Spleen (tissue), 11 donors: Measurements from ENCODE around the gene LRRC40. TPM values are rescaled to one million over a fixed set of nuclear protein-coding genes. Genes with fewer than 3 reads are reported as not detected.

Source experiments
- DNase-seq: peaks from one replicate; pipeline ENCODE4 v3.0.0-alpha.2; 2020
- H3K27ac ChIP-seq, 8 donors: fragments of 200-600 bp; sonication (generic) in 7 of 8; 1 replicate in 4 of 8; 2 replicates in 4 of 8; pipeline versions ENCODE4 v1.5.0 to v1.8.0; 2016 to 2021; ENCODE audit warnings: inconsistent platforms in 4 of 8, mild to moderate bottlenecking in 4 of 8, moderate library complexity in 1 of 8
- H3K27me3 ChIP-seq, 7 donors: fragments of 200-600 bp; sonication (generic) in 6 of 7; replicated peaks in 1 of 7; 1 replicate in 4 of 7; 2 replicates in 3 of 7; pipeline versions ENCODE4 v1.5.0 to v1.8.0; 2016 to 2021; ENCODE audit warnings: inconsistent platforms in 3 of 7, mild to moderate bottlenecking in 1 of 7
- H3K36me3 ChIP-seq, 6 donors: fragments of 200-600 bp; sonication (generic) in 5 of 6; 1 replicate in 4 of 6; 2 replicates in 2 of 6; pipeline versions ENCODE4 v1.5.0 to v1.8.0; 2016 to 2021; ENCODE audit warnings: inconsistent platforms in 2 of 6
- H3K4me1 ChIP-seq, 6 donors: fragments of 200-600 bp; sonication (generic) in 5 of 6; 1 replicate in 3 of 6; 2 replicates in 3 of 6; pipeline versions ENCODE4 v1.5.0 to v1.8.0; 2016 to 2021; ENCODE audit warnings: inconsistent platforms in 3 of 6
- H3K4me3 ChIP-seq, 8 donors: fragments of 200-600 bp; sonication (generic) in 7 of 8; 1 replicate in 4 of 8; 2 replicates in 4 of 8; pipeline versions ENCODE4 v1.5.0 to v1.8.0; 2016 to 2021; ENCODE audit warnings: inconsistent platforms in 4 of 8, mild to moderate bottlenecking in 4 of 8, moderate library complexity in 2 of 8
- H3K9me3 ChIP-seq, 8 donors: fragments of 200-600 bp; sonication (generic) in 7 of 8; 1 replicate in 4 of 8; 2 replicates in 4 of 8; pipeline versions ENCODE4 v1.5.0 to v1.8.0; 2016 to 2021; ENCODE audit warnings: inconsistent platforms in 4 of 8
- POLR2A ChIP-seq, 3 donors: fragments of 450-650 bp; IDR thresholded peaks; one replicate each; pipeline ENCODE4 v1.5.1; 2017; ENCODE audit warnings: antibody characterized with exemption in 3 of 3, mild to moderate bottlenecking in 1 of 3
- POLR2AphosphoS5 ChIP-seq, 3 donors: sonication (generic); formaldehyde crosslinking; IDR thresholded peaks; one replicate each; pipeline ENCODE4 v1.5.1; 2017; ENCODE audit warnings: antibody characterized with exemption in 3 of 3
- WGBS, 5 donors: extraction: QIAGEN DNeasy Blood & Tissue Kit in 3 of 5; methylation state at CpG; one replicate each; pipeline versions ENCODE4 v1.1.5 to v1.1.7; 2013 to 2018; 5-methylcytosine and 5-hydroxymethylcytosine counted together
- intact Hi-C: fragments of 100-400 bp; cut with DNase I; formaldehyde crosslinking; loops from one replicate; pipeline ENCODE4 v1.15.0; 2023; ENCODE audit warnings: low total_unique reads
- polyA plus RNA-seq, 3 donors: library from polyadenylated mRNA; stranded (reverse); fragments of 200-250 nt; gene quantifications; one replicate each; pipeline ENCODE4 v1.2.1, GENCODE V29; 2013
- small RNA-seq, 4 donors: library from RNA; depleted of rRNA; stranded (forward); fragments of <200 nt; gene quantifications; one replicate each; pipeline ENCODE3, GENCODE V24; 2016
- total RNA-seq, 7 donors: library from RNA; depleted of rRNA in 3 of 7; stranded (reverse); fragments of >200 nt in 3 of 7; fragmentation: NEBNext Ultra II Directional in 4 of 7; extraction: Animal tissue kit (Norgen Biotek cat#: 25700) in 4 of 7; gene quantifications; one replicate each; pipeline versions ENCODE4 v1.1.0 to v1.2.1, GENCODE V29; 2016 to 2021
- TF ChIP-seq, protein P1 (sequence below), 11 experiments: fragments of 200-600 bp in 7 of 11; fragments of 450-650 bp in 4 of 11; sonication (generic) in 4 of 11; IDR thresholded peaks in 8 of 11; conservative IDR thresholded peaks in 3 of 11; 1 replicate in 7 of 11; 2 replicates in 4 of 11; pipeline versions ENCODE4 v1.4.0 to v1.8.0; 2016 to 2021; ENCODE audit warnings: antibody characterized with exemption in 11 of 11, inconsistent platforms in 4 of 11, mild to moderate bottlenecking in 1 of 11
- donor health status: healthy with polysubstance abuse.
- donor health status: DM: no; HTN: no; CAD: no; lungs with moderate emphysema.
- donor health status: DM: no; HTN: no; CAD: no.
- donor health status: Bipolar disorder and iron deficiency.
- donor health status: healthy.
- donor health status: DM: no; HTN: no; CAD: no.
- donor health status: DM: yes; HTN: yes; CAD: no.

LRRC40 gene
- total and polyA plus RNA-seq, 10 donors, result 9.0 to 18.4 (median 12.0) TPM

DNA sequence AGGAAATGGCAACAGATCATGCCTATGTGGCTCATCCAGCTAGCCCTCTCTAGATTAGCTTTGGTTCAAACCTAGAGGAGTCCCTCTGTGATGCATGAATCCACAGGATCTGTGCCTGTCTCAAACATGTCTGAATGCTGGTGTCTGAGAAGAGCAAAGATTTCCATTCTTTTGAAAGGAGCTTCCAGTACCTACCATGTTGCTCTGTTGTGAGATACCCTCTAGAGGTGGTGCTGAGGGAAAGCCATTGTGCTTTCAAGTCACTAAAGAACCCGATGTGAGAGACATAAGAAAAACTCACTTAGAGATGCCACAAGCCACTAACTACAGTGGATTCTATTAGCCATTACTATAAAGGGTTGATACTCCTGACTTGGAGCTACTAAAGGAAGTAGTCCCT lies 103.6 kb downstream of the LRRC40 start:
- DNase-seq, result no peak
- no peak for TF ChIP-seq POLR2A (IDR thresholded peaks at IDR 0.05)
- TF ChIP-seq POLR2AphosphoS5 (IDR thresholded peaks at IDR 0.05), result no peak
- TF ChIP-seq, protein P1, sequence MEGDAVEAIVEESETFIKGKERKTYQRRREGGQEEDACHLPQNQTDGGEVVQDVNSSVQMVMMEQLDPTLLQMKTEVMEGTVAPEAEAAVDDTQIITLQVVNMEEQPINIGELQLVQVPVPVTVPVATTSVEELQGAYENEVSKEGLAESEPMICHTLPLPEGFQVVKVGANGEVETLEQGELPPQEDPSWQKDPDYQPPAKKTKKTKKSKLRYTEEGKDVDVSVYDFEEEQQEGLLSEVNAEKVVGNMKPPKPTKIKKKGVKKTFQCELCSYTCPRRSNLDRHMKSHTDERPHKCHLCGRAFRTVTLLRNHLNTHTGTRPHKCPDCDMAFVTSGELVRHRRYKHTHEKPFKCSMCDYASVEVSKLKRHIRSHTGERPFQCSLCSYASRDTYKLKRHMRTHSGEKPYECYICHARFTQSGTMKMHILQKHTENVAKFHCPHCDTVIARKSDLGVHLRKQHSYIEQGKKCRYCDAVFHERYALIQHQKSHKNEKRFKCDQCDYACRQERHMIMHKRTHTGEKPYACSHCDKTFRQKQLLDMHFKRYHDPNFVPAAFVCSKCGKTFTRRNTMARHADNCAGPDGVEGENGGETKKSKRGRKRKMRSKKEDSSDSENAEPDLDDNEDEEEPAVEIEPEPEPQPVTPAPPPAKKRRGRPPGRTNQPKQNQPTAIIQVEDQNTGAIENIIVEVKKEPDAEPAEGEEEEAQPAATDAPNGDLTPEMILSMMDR (IDR thresholded peaks at IDR 0.05 in 8 of 11, conservative IDR thresholded peaks at IDR 0.05 in 3 of 11), result no peak
- Histone ChIP-seq H3K4me3 (no peak overlapping the region), H3K36me3 (no peaks in the 10 kb centered on the region), H3K27me3 (no peaks in the 10 kb centered on the region), H3K27ac (no peak overlapping the region), H3K4me1 (no peaks in the 10 kb centered on the region), H3K9me3 (no peaks in the 10 kb centered on the region)
- intact Hi-C loops, result no loop called here
- WGBS, 5 donors, result 77 to 94% (median 89%) methylated on average over 1 of the region's 1 CpG

DNA sequence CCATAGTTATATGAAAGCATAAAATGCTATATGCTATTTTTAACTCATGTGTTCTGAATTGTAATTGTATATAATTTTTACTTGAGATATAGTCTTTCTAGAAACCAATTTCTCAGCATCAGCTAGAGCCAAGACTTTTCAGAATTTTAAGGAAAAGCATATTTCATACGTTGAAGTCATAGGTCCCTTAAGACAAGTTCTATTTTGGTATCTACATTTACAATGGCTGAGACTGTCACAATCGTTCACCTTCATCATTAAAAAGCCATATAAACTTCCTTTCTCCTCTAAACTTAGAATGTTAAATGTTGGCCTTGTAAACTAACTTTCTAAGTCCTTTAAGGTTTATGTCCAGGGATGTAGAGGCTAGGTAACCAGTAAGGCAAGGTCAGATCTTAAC lies 104.1 kb downstream of the LRRC40 start:
- H3K27ac ChIP-seq, result no peak overlapping the region
- H3K27me3 ChIP-seq, result no peaks in the 10 kb centered on the region
- H3K4me1 ChIP-seq, result no peaks in the 10 kb centered on the region
- WGBS, 5 donors, result 72 to 82% (median 78%) methylated on average over 2 of the region's 2 CpGs
- H3K9me3 ChIP-seq, result no peaks in the 10 kb centered on the region
- no peak for TF ChIP-seq POLR2A (IDR thresholded peaks at IDR 0.05)
- TF ChIP-seq POLR2AphosphoS5 (IDR thresholded peaks at IDR 0.05), result no peak
- TF ChIP-seq, protein P1 (IDR thresholded peaks at IDR 0.05 in 8 of 11, conservative IDR thresholded peaks at IDR 0.05 in 3 of 11), result no peak
- no peak for DNase-seq
- intact Hi-C loops, result no loop called here
- H3K36me3 ChIP-seq, result no peaks in the 10 kb centered on the region
- no peak overlapping the region for H3K4me3 ChIP-seq

Small RNA genes within 50 kb of the gene (small RNA-seq; reads per million reads assigned to genes)
- 0 reads per million in 4 donors for gene RN7SL242P

Other genes starting within 250 kb of the LRRC40 start
- gene SRSF11, start 15.8 kb upstream of the LRRC40 start, total RNA-seq, result 100 to 1,000 TPM; 148 to 268 (median 186) TPM
- 100 to 1,000 TPM; 119 to 233 (median 134) TPM for gene SRSF11, start 15.8 kb upstream of the LRRC40 start, polyA plus RNA-seq
- gene ANKRD13C, start 149.1 kb upstream of the LRRC40 start, total RNA-seq, result 10 to 100 TPM; 18.9 to 27.7 (median 23.2) TPM
- 1 to 10 TPM; 7.4 to 9.1 (median 8.2) TPM for gene ANKRD13C, start 149.1 kb upstream of the LRRC40 start, polyA plus RNA-seq
- gene CTH, start 205.7 kb upstream of the LRRC40 start, total RNA-seq, result 1 to 10 TPM; 1.0 to 2.7 (median 1.3) TPM
- gene CTH, start 205.7 kb upstream of the LRRC40 start, polyA plus RNA-seq, result 1 to 10 TPM in 2 of 3 donors, under 1 TPM in 1; 0.80 to 1.4 (median 1.0) TPM